ENCODE results near the gene NFASC. TPM values are rescaled to one million over a fixed set of nuclear protein-coding genes. Genes with fewer than 3 reads are reported as not detected.

NFASC gene
- total RNA-seq, 2 experiments from 2014 or later, result 0.32 TPM; not detected in 1

GRCh38 chr1:204863024-204863423 lies 7.6 kb upstream of the NFASC start:
- H3K27me3 Mint-ChIP-seq (ENCODE audit: low read depth), result peaks cover 21% of the 10 kb centered on the region
- no peak for DNase-seq
- ChIA-PET CTCF (no interaction called here), POLR2A (interaction anchor here (0.6 kb wide), 1 partner anchor 296 kb away, joined by 3 read pairs; no protein-coding TSS in a partner anchor)
- no peaks in the 10 kb centered on the region for H3K9me3 Mint-ChIP-seq (ENCODE audit: insufficient read depth)
- no peaks in the 10 kb centered on the region for H3K4me1 Mint-ChIP-seq (ENCODE audit: low read depth)
- no peaks in the 10 kb centered on the region for H3K36me3 Mint-ChIP-seq (ENCODE audit: low read depth)
- H3K4me3 Mint-ChIP-seq, result no peak overlapping the region
- no peak for ATAC-seq
- no peak overlapping the region for H3K27ac Mint-ChIP-seq

DNA sequence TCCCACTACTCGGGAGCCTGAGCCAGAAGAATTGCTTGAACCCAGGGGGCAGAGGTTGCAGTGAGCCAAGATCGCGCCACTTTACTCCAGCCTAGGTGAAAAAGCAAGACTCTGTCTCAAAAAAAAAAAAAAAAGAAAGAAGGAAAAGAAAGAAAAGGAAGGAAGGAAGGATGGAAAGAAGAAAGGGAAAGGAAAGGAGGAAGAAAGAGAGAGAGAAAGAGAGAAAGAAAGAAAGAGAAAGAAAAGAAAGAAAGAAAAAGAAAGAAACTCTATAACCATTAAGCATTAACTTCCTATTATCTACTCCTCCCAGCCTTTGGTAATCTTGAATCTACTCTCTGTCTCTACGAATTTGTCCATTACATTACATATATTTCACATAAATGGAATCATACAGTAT lies 6.9 kb upstream of the NFASC start:
- ATAC-seq (no peak), DNase-seq (no peak)
- H3K4me3 Mint-ChIP-seq, result no peak overlapping the region
- no peak overlapping the region for H3K27ac Mint-ChIP-seq
- no peaks in the 10 kb centered on the region for H3K36me3 Mint-ChIP-seq (ENCODE audit: low read depth)
- POLR2A ChIA-PET, result no interaction called here
- H3K9me3 Mint-ChIP-seq (ENCODE audit: insufficient read depth), result no peaks in the 10 kb centered on the region
- CTCF ChIA-PET, result no interaction called here
- H3K4me1 Mint-ChIP-seq (ENCODE audit: low read depth), result no peaks in the 10 kb centered on the region
- peaks cover 21% of the 10 kb centered on the region for H3K27me3 Mint-ChIP-seq (ENCODE audit: low read depth)

GRCh38 chr1:204866051-204866596 lies 4.5 kb upstream of the NFASC start:
- ChIA-PET CTCF (no interaction called here), POLR2A (no interaction called here)
- no peak overlapping the region for H3K27ac Mint-ChIP-seq
- peaks cover 19% of the 10 kb centered on the region for H3K27me3 Mint-ChIP-seq (ENCODE audit: low read depth)
- no peaks in the 10 kb centered on the region for H3K36me3 Mint-ChIP-seq (ENCODE audit: low read depth)
- H3K4me3 Mint-ChIP-seq, result no peak overlapping the region
- DNase-seq (no peak), ATAC-seq (no peak)
- no peaks in the 10 kb centered on the region for H3K9me3 Mint-ChIP-seq (ENCODE audit: insufficient read depth)
- H3K4me1 Mint-ChIP-seq (ENCODE audit: low read depth), result no peaks in the 10 kb centered on the region

GRCh38 chr1:204867203-204867602 lies 3.5 kb upstream of the NFASC start:
- H3K27me3 Mint-ChIP-seq (ENCODE audit: low read depth), result peaks cover 14% of the 10 kb centered on the region
- H3K36me3 Mint-ChIP-seq (ENCODE audit: low read depth), result no peaks in the 10 kb centered on the region
- H3K27ac Mint-ChIP-seq, result no peak overlapping the region
- DNase-seq, result no peak
- H3K4me1 Mint-ChIP-seq (ENCODE audit: low read depth), result no peaks in the 10 kb centered on the region
- no peak for ATAC-seq
- no peak overlapping the region for H3K4me3 Mint-ChIP-seq
- no peaks in the 10 kb centered on the region for H3K9me3 Mint-ChIP-seq (ENCODE audit: insufficient read depth)
- CTCF ChIA-PET, result no interaction called here
- POLR2A ChIA-PET, result no interaction called here

DNA sequence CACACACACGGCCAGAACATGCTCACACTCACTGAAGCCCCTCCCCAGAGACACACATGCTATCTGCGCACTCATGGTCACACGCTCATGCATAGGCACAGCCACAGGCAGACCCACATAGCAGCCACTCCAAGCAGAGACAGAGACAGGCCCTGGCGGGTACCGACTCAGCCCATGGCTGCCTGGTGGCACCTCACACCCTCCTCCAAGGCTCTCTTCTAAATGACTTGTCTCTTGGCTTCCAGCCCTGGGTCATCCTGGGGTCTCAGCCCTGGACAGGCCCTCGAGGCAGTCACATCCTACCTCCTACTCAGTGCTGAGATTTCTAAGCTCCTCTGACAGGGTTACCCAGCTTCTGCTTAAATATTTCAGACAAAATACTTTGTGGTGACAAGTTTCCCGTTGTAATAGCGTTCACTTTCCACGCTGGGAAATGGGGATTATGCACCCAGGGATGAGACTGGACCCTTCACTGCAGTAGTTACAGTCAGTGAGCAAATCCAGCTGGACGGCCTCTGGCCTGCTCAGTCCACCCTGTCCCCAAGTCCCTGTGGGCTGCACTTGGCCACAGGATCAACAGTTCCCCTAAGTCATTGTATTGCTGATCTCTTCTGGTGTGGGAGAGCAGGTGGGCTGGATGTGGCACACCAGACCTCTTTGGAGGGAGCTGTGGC lies 2.9 kb upstream of the NFASC start:
- ATAC-seq, result no peak
- no peak overlapping the region for H3K27ac Mint-ChIP-seq
- POLR2A ChIA-PET, result no interaction called here

DNA sequence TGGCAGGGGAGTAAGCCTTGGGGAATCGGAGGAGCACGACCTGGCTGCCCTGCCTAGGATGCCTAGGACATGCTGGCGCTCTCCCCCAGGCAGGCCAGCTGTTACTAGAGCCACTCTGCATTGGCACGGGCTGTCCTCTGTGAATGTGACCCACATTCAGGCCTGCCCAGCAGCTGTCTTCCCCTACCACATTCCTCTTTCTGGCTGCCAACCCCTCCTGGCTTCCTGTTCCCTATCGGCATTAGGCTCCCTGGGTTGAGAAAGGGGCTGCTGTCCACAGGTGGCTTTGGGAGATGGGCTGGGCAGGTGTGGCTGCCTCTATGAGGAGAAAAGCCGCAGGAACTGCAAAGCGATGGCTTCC lies 2.3 kb upstream of the NFASC start:
- ATAC-seq (no peak), DNase-seq (no peak)
- Mint-ChIP-seq H3K27me3 (ENCODE audit: low read depth) (peaks cover 6% of the 10 kb centered on the region), H3K36me3 (ENCODE audit: low read depth) (no peaks in the 10 kb centered on the region), H3K9me3 (ENCODE audit: insufficient read depth) (no peaks in the 10 kb centered on the region), H3K4me3 (no peak overlapping the region), H3K4me1 (ENCODE audit: low read depth) (no peaks in the 10 kb centered on the region), H3K27ac (no peak overlapping the region)
- ChIA-PET CTCF (interaction anchor here (0.8 kb wide), 1 partner anchor 193 kb away, joined by 3 read pairs; no protein-coding TSS in a partner anchor), POLR2A (no interaction called here)

More for the DNA sequence above, 2.9 kb upstream of the NFASC start:
- no peaks in the 10 kb centered on the region for H3K9me3 Mint-ChIP-seq (ENCODE audit: insufficient read depth)
- no peaks in the 10 kb centered on the region for H3K36me3 Mint-ChIP-seq (ENCODE audit: low read depth)
- CTCF ChIA-PET, result interaction anchor here (0.8 kb wide), 1 partner anchor 194 kb away, joined by 3 read pairs; no protein-coding TSS in a partner anchor
- H3K27me3 Mint-ChIP-seq (ENCODE audit: low read depth), result peaks cover 10% of the 10 kb centered on the region
- H3K4me1 Mint-ChIP-seq (ENCODE audit: low read depth), result no peaks in the 10 kb centered on the region
- no peak overlapping the region for H3K4me3 Mint-ChIP-seq
- DNase-seq, result no peak

GRCh38 chr1:204869097-204869496 lies 1.6 kb upstream of the NFASC start:
- H3K36me3 Mint-ChIP-seq (ENCODE audit: low read depth), result no peaks in the 10 kb centered on the region
- no peaks in the 10 kb centered on the region for H3K4me1 Mint-ChIP-seq (ENCODE audit: low read depth)
- H3K27ac Mint-ChIP-seq, result no peak overlapping the region
- ATAC-seq, result no peak
- ChIA-PET POLR2A (no interaction called here), CTCF (no interaction called here)
- no peak overlapping the region for H3K4me3 Mint-ChIP-seq
- no peaks in the 10 kb centered on the region for H3K9me3 Mint-ChIP-seq (ENCODE audit: insufficient read depth)
- DNase-seq, result no peak
- peaks cover 6% of the 10 kb centered on the region for H3K27me3 Mint-ChIP-seq (ENCODE audit: low read depth)

- no peak overlapping the region for H3K4me3 Mint-ChIP-seq
- POLR2A ChIA-PET, result no interaction called here
- no peak for DNase-seq
- ATAC-seq, result no peak
- no peaks in the 10 kb centered on the region for H3K36me3 Mint-ChIP-seq (ENCODE audit: low read depth)
- H3K4me1 Mint-ChIP-seq (ENCODE audit: low read depth), result no peaks in the 10 kb centered on the region
- no peak overlapping the region for H3K27ac Mint-ChIP-seq
- CTCF ChIA-PET, result no interaction called here
- H3K9me3 Mint-ChIP-seq (ENCODE audit: insufficient read depth), result no peaks in the 10 kb centered on the region
- peaks cover 7% of the 10 kb centered on the region for H3K27me3 Mint-ChIP-seq (ENCODE audit: low read depth)
Measured at GRCh38 chr1:204871405-204872037, 859 bp downstream of the NFASC start.

- Mint-ChIP-seq H3K4me1 (ENCODE audit: low read depth) (no peaks in the 10 kb centered on the region), H3K4me3 (no peak overlapping the region), H3K36me3 (ENCODE audit: low read depth) (no peaks in the 10 kb centered on the region), H3K9me3 (ENCODE audit: insufficient read depth) (no peaks in the 10 kb centered on the region), H3K27ac (no peak overlapping the region), H3K27me3 (ENCODE audit: low read depth) (peaks cover 10% of the 10 kb centered on the region)
- ATAC-seq (no peak), DNase-seq (no peak)
- CTCF ChIA-PET, result no interaction called here
- POLR2A ChIA-PET, result no interaction called here
Measured at GRCh38 chr1:204872262-204872881, 1.7 kb downstream of the NFASC start.

DNA sequence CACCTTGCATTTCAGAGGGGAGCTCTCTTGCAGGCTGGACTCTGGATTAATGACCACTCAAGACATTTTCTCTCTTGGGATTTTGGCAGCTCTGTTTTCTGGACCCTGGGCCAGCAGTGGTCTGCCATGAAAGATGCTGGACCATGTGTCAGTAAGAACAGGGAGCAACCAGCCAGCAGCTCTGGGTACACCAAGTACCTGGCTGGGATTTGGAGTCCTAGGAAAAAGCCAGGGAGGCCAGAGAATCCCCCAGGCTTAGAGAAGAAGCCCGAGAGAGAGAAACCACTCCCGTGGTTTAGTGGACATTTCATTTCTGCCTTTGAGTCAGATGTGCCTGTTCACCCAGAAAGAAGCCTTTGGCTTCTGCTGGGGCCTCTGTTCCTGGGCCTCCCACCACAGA lies 2.5 kb downstream of the NFASC start:
- Mint-ChIP-seq H3K36me3 (ENCODE audit: low read depth) (no peaks in the 10 kb centered on the region), H3K4me3 (no peak overlapping the region), H3K9me3 (ENCODE audit: insufficient read depth) (no peaks in the 10 kb centered on the region), H3K4me1 (ENCODE audit: low read depth) (no peaks in the 10 kb centered on the region), H3K27me3 (ENCODE audit: low read depth) (peaks cover 13% of the 10 kb centered on the region), H3K27ac (no peak overlapping the region)
- ChIA-PET CTCF (no interaction called here), POLR2A (interaction anchor here (0.6 kb wide), 1 partner anchor 916 kb away, joined by 4 read pairs; no protein-coding TSS in a partner anchor)
- no peak for ATAC-seq
- no peak for DNase-seq

DNA sequence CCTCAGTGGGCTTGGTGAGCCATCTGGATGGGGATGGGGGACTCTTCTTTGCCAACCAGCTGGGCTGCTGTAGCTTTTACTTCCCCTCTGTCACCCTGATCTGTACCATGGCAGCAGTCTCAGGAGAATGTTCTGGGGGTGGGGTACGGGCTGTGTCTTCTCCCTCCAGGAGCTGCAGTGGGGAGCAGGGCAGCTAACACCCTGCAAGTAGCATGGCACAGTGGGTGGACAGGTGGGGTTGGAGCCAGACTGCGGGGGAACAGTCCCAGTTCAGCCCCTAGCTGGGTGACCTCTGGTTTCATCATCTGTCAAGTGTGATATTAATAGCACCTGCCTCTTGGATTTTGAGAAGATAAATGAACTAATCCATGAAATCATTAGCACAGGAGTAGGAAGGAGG lies 3.1 kb downstream of the NFASC start:
- H3K4me1 Mint-ChIP-seq (ENCODE audit: low read depth), result no peaks in the 10 kb centered on the region
- H3K36me3 Mint-ChIP-seq (ENCODE audit: low read depth), result no peaks in the 10 kb centered on the region
- no peak overlapping the region for H3K4me3 Mint-ChIP-seq
- peaks cover 16% of the 10 kb centered on the region for H3K27me3 Mint-ChIP-seq (ENCODE audit: low read depth)
- no peaks in the 10 kb centered on the region for H3K9me3 Mint-ChIP-seq (ENCODE audit: insufficient read depth)
- ATAC-seq (no peak), DNase-seq (no peak)
- CTCF ChIA-PET, result no interaction called here
- H3K27ac Mint-ChIP-seq, result no peak overlapping the region
- POLR2A ChIA-PET, result no interaction called here

GRCh38 chr1:204874274-204874673 lies 3.6 kb downstream of the NFASC start:
- DNase-seq (no peak), ATAC-seq (no peak)
- H3K9me3 Mint-ChIP-seq (ENCODE audit: insufficient read depth), result no peaks in the 10 kb centered on the region
- H3K4me3 Mint-ChIP-seq, result no peak overlapping the region
- no peak overlapping the region for H3K27ac Mint-ChIP-seq
- H3K27me3 Mint-ChIP-seq (ENCODE audit: low read depth), result peaks cover 21% of the 10 kb centered on the region
- H3K4me1 Mint-ChIP-seq (ENCODE audit: low read depth), result no peaks in the 10 kb centered on the region
- POLR2A ChIA-PET, result no interaction called here
- CTCF ChIA-PET, result no interaction called here
- H3K36me3 Mint-ChIP-seq (ENCODE audit: low read depth), result no peaks in the 10 kb centered on the region

Data from activated CD8-positive, alpha-beta T cell treated with anti-CD3 and anti-CD28 coated beads, Interleukin-2, amount 10 ng/mL, durations not matched to agents 7 days and 5 days (primary cell).